ENCODE data around the gene TTC7B.

DNA sequence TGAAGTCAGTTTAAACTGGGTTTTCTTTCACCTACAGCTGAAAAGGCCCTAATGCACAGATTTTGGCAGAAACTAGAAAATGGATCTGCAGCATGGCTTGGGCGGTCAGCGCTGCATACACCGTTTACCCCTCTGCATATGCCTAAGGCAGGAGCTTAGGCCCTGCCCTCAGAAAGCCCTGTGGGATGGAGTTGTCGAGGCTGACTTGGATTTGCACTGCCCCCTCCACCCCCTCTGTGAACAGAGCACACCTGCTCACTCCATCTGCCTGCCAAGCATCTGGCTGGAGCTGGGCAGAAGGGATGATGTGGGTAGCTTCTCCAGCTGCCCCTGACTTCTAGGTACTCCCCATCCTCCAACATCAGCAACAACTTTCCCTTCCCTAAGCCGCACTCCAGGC, 41.9 kb downstream of the TTC7B start:
- TF ChIP-seq, protein P1, sequence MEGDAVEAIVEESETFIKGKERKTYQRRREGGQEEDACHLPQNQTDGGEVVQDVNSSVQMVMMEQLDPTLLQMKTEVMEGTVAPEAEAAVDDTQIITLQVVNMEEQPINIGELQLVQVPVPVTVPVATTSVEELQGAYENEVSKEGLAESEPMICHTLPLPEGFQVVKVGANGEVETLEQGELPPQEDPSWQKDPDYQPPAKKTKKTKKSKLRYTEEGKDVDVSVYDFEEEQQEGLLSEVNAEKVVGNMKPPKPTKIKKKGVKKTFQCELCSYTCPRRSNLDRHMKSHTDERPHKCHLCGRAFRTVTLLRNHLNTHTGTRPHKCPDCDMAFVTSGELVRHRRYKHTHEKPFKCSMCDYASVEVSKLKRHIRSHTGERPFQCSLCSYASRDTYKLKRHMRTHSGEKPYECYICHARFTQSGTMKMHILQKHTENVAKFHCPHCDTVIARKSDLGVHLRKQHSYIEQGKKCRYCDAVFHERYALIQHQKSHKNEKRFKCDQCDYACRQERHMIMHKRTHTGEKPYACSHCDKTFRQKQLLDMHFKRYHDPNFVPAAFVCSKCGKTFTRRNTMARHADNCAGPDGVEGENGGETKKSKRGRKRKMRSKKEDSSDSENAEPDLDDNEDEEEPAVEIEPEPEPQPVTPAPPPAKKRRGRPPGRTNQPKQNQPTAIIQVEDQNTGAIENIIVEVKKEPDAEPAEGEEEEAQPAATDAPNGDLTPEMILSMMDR (optimal IDR thresholded peaks at IDR 0.05 in 1 of 3, IDR thresholded peaks at IDR 0.05 in 1 of 3, conservative IDR thresholded peaks at IDR 0.05 in 1 of 3; ENCODE audit: extremely low read depth in 1 of 3, insufficient read depth in 2 of 3, low read length in 3 of 3) = no peak
- TF ChIP-seq EZH2 (IDR thresholded peaks at IDR 0.05; ENCODE audit: low read length) = no peak

All from keratinocyte (primary cell).